GM19372 (cell line): Measurements from ENCODE around the gene ZNF778.
A peak's percentile ranks its signal among the peaks of the same experiment; 100 is the strongest.
"Not testable (repeated sequence)": the region's sequence is repeated elsewhere in the genome, so short reads cannot be mapped to it uniquely, and the experiment has no call there.

Source experiments
- ATAC-seq: cut with Tn5 transposase; IDR thresholded peaks from one replicate; pipeline ENCODE4 v1.9.1; 2021; ENCODE audit warnings: mild to moderate bottlenecking, low read depth, moderate library complexity; ENCODE audit not compliant: unreplicated experiment

The ZNF778 gene

GRCh38 chr16:89179656-89180315 lies 37.7 kb upstream of the ZNF778 start:
- no peak for ATAC-seq

- ATAC-seq: no peak
These were observed 34.0 kb upstream of the ZNF778 start for GRCh38 chr16:89183463-89183862.

- no peak for ATAC-seq
These were observed 33.4 kb upstream of the ZNF778 start for GRCh38 chr16:89183975-89184676.

GRCh38 chr16:89184677-89184932 lies 32.9 kb upstream of the ZNF778 start:
- no peak for ATAC-seq

- no peak for ATAC-seq
These were observed 32.3 kb upstream of the ZNF778 start for GRCh38 chr16:89184933-89185794.

GRCh38 chr16:89185887-89186592 lies 31.5 kb upstream of the ZNF778 start:
- not testable (repeated sequence) for ATAC-seq

GRCh38 chr16:89186593-89187031 lies 30.9 kb upstream of the ZNF778 start:
- ATAC-seq: not testable (repeated sequence)

GRCh38 chr16:89187032-89187769 lies 30.3 kb upstream of the ZNF778 start:
- ATAC-seq: no peak

- no peak for ATAC-seq
These were observed 29.6 kb upstream of the ZNF778 start for GRCh38 chr16:89187770-89188392.

- not testable (repeated sequence) for ATAC-seq
These were observed 28.8 kb upstream of the ZNF778 start for GRCh38 chr16:89188471-89189357.

GRCh38 chr16:89189358-89190025 lies 28.0 kb upstream of the ZNF778 start:
- ATAC-seq: no peak

GRCh38 chr16:89190150-89190958 lies 27.1 kb upstream of the ZNF778 start:
- no peak for ATAC-seq

- no peak for ATAC-seq
These were observed 26.2 kb upstream of the ZNF778 start for GRCh38 chr16:89191033-89191900.

GRCh38 chr16:89191901-89192185 lies 25.7 kb upstream of the ZNF778 start:
- no peak for ATAC-seq

GRCh38 chr16:89192186-89192955 lies 25.1 kb upstream of the ZNF778 start:
- ATAC-seq: peak; percentile 46
